G401 (cell line): Measurements from ENCODE around the gene DNAJB12. TPM values are rescaled to one million over a fixed set of nuclear protein-coding genes. Genes with fewer than 3 reads are reported as not detected.
"Not testable (repeated sequence)": the region's sequence is repeated elsewhere in the genome, so short reads cannot be mapped to it uniquely, and the experiment has no call there.

Experiments used
- DNase-seq: peaks from one replicate; pipeline ENCODE4 v3.0.0-alpha.2; 2015; ENCODE audit warnings: low spot score
- in situ Hi-C: cut with HindIII; loops from 2 replicates; pipeline ENCODE4 v1.10.0; 2016; ENCODE audit warnings: low sequenced_read_pairs, mixed read lengths
- total RNA-seq: library from RNA; depleted of rRNA; stranded (reverse); fragments of >200 nt; shearing (Covaris generic); gene quantifications from 2 replicates; pipeline ENCODE4 v1.2.3, GENCODE V29; 2014; rRNA removed

Gene DNAJB12
- 22.6 and 23.1 TPM in 2 replicates for total RNA-seq

DNA sequence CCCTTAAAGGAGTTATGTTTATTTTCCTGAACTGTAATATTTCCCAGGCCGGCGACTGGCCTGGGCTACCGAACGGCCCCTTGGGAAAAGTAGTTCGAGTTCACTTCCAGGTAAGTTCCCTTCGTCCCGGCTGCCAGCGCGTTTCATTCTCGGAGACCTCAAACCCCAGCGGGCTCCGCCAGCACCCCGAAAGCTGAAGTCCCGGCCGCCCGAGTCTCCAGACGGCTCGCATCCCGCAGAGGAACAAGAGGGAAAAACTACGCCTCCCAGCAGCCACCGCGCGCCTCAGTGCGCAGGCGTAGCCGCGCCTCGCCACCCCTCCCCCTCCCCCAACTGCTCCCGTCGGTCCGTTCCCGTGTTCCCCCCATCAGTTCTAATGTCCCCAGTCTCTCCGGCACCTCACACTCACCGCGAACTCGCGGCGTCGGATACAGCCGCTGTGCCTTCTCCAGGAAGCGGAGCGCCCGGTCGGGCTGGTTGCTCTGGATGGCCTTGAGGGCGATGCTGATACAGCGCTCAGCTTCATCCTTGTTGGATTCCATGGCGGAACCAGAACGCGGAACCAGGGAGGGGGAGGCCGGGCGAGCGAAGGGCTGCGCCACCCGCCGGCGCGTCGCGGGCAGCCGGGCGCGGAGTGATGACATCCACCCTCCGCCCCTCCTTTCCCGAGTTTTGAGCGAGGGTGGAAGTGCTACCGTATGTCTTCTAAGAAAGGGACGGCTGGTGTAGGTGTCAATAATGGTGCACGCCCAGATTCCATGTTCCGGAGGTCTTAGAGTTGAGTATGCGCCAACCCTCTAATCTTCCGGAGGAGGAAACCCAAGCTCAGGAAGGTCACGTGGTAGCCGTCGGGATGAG is at the start of gene DNAJB12:
Gene DNAJB12 (minus strand): TSS at position 564 of the 858 bp plus-strand sequence. CDS start 22 bp downstream, at position 542.
- DNase-seq: peak; percentile 93
- in situ Hi-C loops: no loop called here

DNA sequence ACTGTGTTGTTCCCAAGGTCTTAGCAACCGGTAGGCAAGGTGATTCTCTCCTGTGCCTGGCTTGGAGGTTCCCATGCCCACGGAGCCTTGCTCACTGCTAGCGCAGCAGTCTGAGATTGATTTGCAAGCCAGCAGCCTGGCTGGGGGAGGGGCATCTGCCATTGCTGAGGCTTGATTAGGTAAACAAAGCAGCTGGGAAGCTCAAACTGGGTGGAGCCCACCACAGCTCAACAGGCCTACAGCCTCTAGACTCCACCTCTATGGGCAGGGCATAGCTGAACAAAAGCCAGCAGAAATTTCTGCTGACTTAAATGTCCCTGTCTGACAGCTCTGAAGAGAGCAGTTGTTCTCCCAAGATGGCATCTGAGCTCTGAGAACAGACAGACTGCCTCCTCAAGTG is 40.9 kb upstream of the DNAJB12 start:
- in situ Hi-C loops, DNase-seq: not testable (repeated sequence)

DNA sequence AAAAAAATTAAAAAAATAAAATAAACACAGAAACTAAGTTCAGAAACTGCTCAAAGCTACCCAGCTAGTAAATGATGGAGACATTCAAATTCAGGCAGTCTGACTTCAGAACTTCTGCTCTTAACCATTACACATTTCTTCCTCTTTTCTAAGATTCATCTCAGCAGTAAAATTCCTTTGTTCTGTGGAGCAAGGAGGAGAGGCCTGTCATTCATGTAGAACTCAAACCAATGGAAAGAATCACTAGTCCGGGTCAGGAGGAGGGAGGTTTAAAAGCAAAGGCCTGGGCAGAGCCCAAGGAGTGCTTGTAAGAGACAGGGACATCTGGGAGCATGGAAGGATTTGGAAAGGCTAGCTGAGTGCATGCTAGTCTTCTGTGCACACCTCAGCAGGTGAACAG is 37.9 kb upstream of the DNAJB12 start:
- in situ Hi-C loops: no loop called here
- DNase-seq: no peak

DNA sequence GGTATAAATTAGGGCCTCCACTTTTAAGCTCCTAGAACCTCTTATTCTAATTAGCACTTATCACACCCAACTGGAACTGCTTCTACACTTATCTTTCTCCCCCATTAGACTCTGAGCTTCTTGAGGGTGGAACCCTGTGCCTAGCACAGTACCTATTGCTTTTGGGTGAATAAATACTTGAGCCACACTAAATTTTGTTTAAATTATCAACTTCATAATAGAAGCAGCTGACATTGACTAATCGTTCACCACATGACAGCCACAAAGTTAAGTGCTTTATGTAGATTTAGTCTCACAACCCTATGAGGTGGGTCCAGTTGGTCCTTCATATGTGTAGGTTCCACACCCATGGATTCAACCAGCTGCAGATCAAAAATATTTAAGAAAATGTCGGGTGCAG is 36.0 kb upstream of the DNAJB12 start:
- no peak for DNase-seq
- in situ Hi-C loops: no loop called here

GRCh38 chr10:72389716-72390115 is 35.0 kb upstream of the DNAJB12 start:
- no peak for DNase-seq
- in situ Hi-C loops: no loop called here

GRCh38 chr10:72389014-72389413 is 34.3 kb upstream of the DNAJB12 start:
- in situ Hi-C loops: no loop called here
- no peak for DNase-seq

- in situ Hi-C loops: no loop called here
- DNase-seq: no peak
Observed at GRCh38 chr10:72388062-72388461, 33.3 kb upstream of the DNAJB12 start.

- no peak for DNase-seq
- in situ Hi-C loops: no loop called here
Observed at GRCh38 chr10:72386916-72387586, 32.3 kb upstream of the DNAJB12 start.

DNA sequence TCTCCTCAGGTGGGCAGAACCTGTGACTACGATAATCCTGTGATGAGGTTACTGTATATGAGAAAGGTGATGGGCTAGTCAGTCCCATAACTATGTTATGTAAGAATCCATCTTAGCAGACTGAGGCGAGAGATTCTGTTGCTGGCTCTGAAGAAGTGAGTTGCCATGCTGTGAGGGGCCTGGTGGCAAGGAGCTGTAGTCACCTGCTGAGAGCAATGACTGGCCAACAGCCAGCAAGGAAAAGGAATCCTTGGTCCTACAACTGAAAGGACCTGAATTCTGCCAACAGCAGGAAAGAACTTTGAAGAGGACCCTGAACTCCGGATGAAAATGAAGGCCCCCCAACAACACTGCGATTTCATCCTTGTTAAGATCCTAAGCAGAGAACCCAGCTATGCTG is 31.0 kb upstream of the DNAJB12 start:
- DNase-seq: no peak
- in situ Hi-C loops: no loop called here

GRCh38 chr10:72384982-72385381 is 30.3 kb upstream of the DNAJB12 start:
- DNase-seq, in situ Hi-C loops: not testable (repeated sequence)

DNA sequence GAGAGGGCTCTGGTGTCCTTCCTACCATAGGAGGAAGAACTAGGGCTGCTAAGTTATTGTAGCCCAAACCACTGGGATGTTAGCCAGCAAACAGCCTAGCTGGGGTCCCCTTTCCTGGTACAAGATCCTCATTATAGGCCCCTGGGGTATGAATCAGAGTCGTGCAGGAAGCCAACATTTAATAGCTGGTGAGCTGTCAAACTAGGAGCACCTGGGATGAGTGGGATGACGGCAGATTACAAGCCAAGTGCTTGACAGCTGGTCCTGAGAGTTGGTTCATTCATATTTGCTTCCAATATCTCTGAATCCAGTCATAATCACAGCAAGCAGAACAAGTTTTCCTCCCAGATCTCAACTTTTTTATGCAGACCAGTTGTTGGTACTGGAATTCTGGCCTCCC is 25.1 kb upstream of the DNAJB12 start:
- no peak for DNase-seq
- in situ Hi-C loops: no loop called here

GRCh38 chr10:72379062-72379461 is 24.3 kb upstream of the DNAJB12 start:
- in situ Hi-C loops: no loop called here
- DNase-seq: peak; percentile 38

- no peak for DNase-seq
- in situ Hi-C loops: no loop called here
Observed at GRCh38 chr10:72375585-72375984, 20.9 kb upstream of the DNAJB12 start.

GRCh38 chr10:72375173-72375572 is 20.5 kb upstream of the DNAJB12 start:
- in situ Hi-C loops: no loop called here
- no peak for DNase-seq

- in situ Hi-C loops: no loop called here
- no peak for DNase-seq
Observed at GRCh38 chr10:72370201-72370722, 15.5 kb upstream of the DNAJB12 start.

DNA sequence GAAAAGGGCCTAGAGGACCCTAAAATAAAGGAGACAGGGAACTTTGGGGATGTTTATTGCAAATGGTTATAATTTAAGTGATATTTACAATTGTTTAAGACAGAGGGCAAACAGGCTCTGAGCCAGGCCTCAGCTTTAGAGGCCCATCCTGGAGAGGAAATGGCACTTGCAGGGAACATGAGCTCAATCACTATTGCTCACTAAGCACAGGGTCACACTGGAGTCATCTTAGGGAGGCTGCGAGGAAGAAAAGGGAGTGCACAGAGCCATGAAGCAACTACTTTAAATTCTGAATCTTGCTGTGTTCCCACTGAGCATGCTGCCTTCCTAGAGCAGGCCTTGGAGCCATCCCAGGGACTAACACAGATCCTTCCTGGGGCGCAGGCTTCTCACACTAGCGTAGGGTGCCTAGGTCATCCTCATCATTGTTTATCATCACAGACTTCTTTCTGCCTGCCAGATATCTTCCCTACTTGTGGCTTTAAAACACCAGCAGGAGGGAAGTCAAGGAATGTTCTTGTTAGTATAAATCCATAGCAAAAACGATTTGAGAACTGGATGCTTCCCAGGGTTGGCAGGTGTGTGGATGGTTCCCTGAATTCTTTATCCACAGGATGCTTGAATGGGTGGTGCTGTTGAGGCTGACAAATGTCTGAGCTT is 12.7 kb upstream of the DNAJB12 start:
- in situ Hi-C loops: no loop called here
- peak; percentile 56 for DNase-seq

DNA sequence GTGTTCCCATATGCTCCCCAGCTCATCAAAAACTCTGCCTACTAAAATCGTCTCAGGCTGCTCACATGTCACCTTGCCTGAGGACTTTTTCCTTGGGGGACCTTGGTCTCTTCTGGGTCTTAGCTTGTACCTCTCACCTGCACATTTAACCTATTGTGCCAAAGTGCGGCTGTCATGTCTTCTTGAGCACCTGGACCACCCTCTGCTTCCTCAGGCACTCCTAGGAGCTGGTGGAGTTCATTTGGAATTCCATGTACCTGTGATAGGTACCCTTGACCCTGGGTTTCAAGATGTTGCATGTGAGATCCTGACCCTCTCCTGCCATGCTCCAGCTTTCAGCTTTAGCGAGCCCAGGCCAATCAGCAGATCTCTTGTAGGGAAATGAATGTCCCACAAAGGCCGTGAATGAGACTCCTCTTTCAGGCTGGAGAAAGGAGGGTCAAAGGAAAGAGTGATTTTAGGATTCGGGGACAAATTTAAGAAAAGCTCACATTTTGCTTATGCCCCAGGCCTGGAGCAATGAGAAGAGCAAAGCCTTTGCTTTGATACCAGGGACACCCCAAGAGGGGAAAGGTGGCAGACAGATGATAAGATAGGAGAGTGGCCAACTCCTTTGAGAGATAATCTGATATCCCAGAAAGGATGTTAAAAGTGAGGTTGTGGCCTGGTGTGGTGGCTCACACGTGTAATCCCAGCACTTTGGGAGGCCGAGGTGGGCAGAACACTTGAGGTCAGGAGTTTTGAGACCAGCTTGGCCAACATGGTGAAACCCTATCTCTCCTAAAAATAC is 10.6 kb upstream of the DNAJB12 start:
- in situ Hi-C loops: no loop called here
- DNase-seq: no peak

- in situ Hi-C loops: no loop called here
Observed at GRCh38 chr10:72364239-72364777, 9.6 kb upstream of the DNAJB12 start.

DNA sequence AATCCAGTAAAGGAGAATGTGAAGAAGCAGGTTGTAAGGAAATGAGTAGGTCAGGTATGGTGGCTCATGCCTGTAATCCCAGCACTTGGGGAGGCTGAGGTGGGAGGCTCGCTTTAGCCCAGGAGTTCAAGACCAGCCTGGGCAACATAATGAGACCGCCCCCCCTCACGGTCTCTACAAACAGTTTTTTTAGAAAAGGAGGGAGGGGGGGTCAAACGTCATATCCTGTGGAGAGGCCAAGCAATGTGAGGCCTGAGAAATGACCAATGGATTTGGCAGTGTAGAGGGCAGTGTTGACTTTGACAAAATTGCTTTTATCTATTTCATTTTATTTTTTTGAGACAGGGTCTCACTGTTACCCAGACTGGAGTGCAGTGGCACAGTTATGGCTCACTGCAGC is 2.3 kb upstream of the DNAJB12 start:
- no peak for DNase-seq
- in situ Hi-C loops: no loop called here

More at GRCh38 chr10:72364239-72364777, 9.6 kb upstream of the DNAJB12 start:
- DNase-seq: peak; percentile 93
